Smooth muscle cell (in vitro differentiated cells): ENCODE data around the gene CHST8. TPM values are rescaled to one million over a fixed set of nuclear protein-coding genes. Genes with fewer than 3 reads are reported as not detected.

Experiments used
- DNase-seq: peaks from one replicate; lab custom pipeline; 2025; ENCODE audit not compliant: unreplicated experiment; lab: John Stamatoyannopoulos, UW
- H2AFZ ChIP-seq: fragments of 200-600 bp; sonication (generic); 2 replicates; pipeline ENCODE4 v1.6.0; 2016; ENCODE audit warnings: antibody characterized with exemption, low read depth, mild to moderate bottlenecking
- H3F3A ChIP-seq: fragments of 200-600 bp; sonication (generic); 2 replicates; pipeline ENCODE4 v1.6.0; 2017; ENCODE audit warnings: antibody characterized with exemption, low read depth
- H3K27ac ChIP-seq: fragments of 200-600 bp; sonication (generic); 2 replicates; pipeline ENCODE4 v1.5.1; 2016; ENCODE audit warnings: low read depth, mild to moderate bottlenecking
- H3K27me3 ChIP-seq: fragments of 200-600 bp; sonication (generic); 2 replicates; pipeline ENCODE4 v1.6.1; 2016; ENCODE audit warnings: low read depth, mild to moderate bottlenecking
- H3K36me3 ChIP-seq: fragments of 200-600 bp; sonication (generic); 2 replicates; pipeline ENCODE4 v1.5.1; 2016; ENCODE audit warnings: low read depth
- H3K4me1 ChIP-seq: fragments of 200-600 bp; sonication (generic); 2 replicates; pipeline ENCODE4 v1.5.1; 2016; ENCODE audit warnings: low read depth
- H3K4me2 ChIP-seq: fragments of 200-600 bp; sonication (generic); 2 replicates; pipeline ENCODE4 v1.6.0; 2016; ENCODE audit warnings: mild to moderate bottlenecking
- H3K4me3 ChIP-seq: fragments of 200-600 bp; sonication (generic); 2 replicates; pipeline ENCODE4 v1.5.1; 2016; ENCODE audit warnings: mild to moderate bottlenecking
- H3K79me2 ChIP-seq: fragments of 200-600 bp; sonication (generic); 2 replicates; pipeline ENCODE4 v1.6.0; 2016; ENCODE audit warnings: low read depth, mild to moderate bottlenecking
- H3K9ac ChIP-seq: fragments of 200-600 bp; sonication (generic); 2 replicates; pipeline ENCODE4 v1.6.0; 2016; ENCODE audit warnings: low read depth
- H3K9me3 ChIP-seq: fragments of 200-600 bp; sonication (generic); replicated peaks from 2 replicates; pipeline ENCODE4 v1.5.1; 2016; ENCODE audit warnings: low read depth
- H4K20me1 ChIP-seq: fragments of 200-600 bp; sonication (generic); 2 replicates; pipeline ENCODE4 v1.6.0; 2016; ENCODE audit warnings: low read depth
- CTCF ChIP-seq: fragments of 200-600 bp; sonication (generic); IDR thresholded peaks from 2 replicates; pipeline ENCODE4 v1.5.1; 2017; ENCODE audit warnings: borderline replicate concordance, mild to moderate bottlenecking, antibody characterized with exemption; ENCODE audit not compliant: insufficient read depth, poor library complexity, severe bottlenecking
- WGBS: methylation state at CpG from one replicate; pipeline ENCODE4 v1.1.7; 2016; ENCODE audit warnings: low lambda C conversion rate; 5-methylcytosine and 5-hydroxymethylcytosine counted together
- polyA plus RNA-seq: library from polyadenylated mRNA; unstranded; fragments of >200 nt; fragmentation: Nextera tagmentation; extraction: Ambion mirVana; gene quantifications from 2 replicates; pipeline ENCODE4 v1.2.1, GENCODE V29; 2016
- total RNA-seq: library from RNA; depleted of rRNA; stranded (reverse); fragments of >200 nt; gene quantifications from 2 replicates; pipeline ENCODE4 v1.2.3, GENCODE V29; 2014

Gene CHST8
- total and polyA plus RNA-seq, 2 experiments from 2014 or later: not detected

- no peaks in the 10 kb centered on the region for H4K20me1 ChIP-seq
- WGBS: 86% methylated on average over 6 of the region's 6 CpGs
Measured at GRCh38 chr19:33774751-33775150, 153.0 kb downstream of the CHST8 start.

GRCh38 chr19:33775731-33776487, 154.2 kb downstream of the CHST8 start:
- Histone ChIP-seq H3K27ac (no peak overlapping the region), H2AFZ (no peak overlapping the region), H3K4me2 (no peak overlapping the region), H3K9me3 (no peaks in the 10 kb centered on the region), H3K4me3 (no peak overlapping the region), H3K36me3 (no peaks in the 10 kb centered on the region), H3K27me3 (peaks cover 2% of the 10 kb centered on the region), H3K9ac (no peak overlapping the region), H3K4me1 (no peaks in the 10 kb centered on the region), H4K20me1 (no peaks in the 10 kb centered on the region), H3F3A (no peaks in the 10 kb centered on the region), H3K79me2 (no peaks in the 10 kb centered on the region)
- 85% methylated on average over 9 of the region's 9 CpGs for WGBS
- TF ChIP-seq CTCF: no peak
- DNase-seq: no peak

More at GRCh38 chr19:33774751-33775150, 153.0 kb downstream of the CHST8 start:
- Histone ChIP-seq H3K79me2 (no peaks in the 10 kb centered on the region), H3K9me3 (no peaks in the 10 kb centered on the region), H3K9ac (no peak overlapping the region), H3K4me2 (no peak overlapping the region), H3F3A (no peaks in the 10 kb centered on the region), H3K27me3 (peaks cover 10% of the 10 kb centered on the region), H3K36me3 (no peaks in the 10 kb centered on the region), H3K4me3 (no peak overlapping the region), H3K27ac (no peak overlapping the region), H3K4me1 (no peaks in the 10 kb centered on the region), H2AFZ (no peak overlapping the region)
- DNase-seq: no peak
- TF ChIP-seq CTCF: no peak

- H4K20me1 ChIP-seq: no peaks in the 10 kb centered on the region
- 93% methylated on average over 8 of the region's 9 CpGs for WGBS
Measured at GRCh38 chr19:33777351-33777750, 155.6 kb downstream of the CHST8 start.

More at GRCh38 chr19:33777351-33777750, 155.6 kb downstream of the CHST8 start:
- no peaks in the 10 kb centered on the region for H3K79me2 ChIP-seq
- no peaks in the 10 kb centered on the region for H3K27me3 ChIP-seq
- no peak overlapping the region for H2AFZ ChIP-seq
- no peak overlapping the region for H3K9ac ChIP-seq
- H3K4me3 ChIP-seq: no peak overlapping the region
- no peak for TF ChIP-seq CTCF
- no peaks in the 10 kb centered on the region for H3K36me3 ChIP-seq
- H3K4me2 ChIP-seq: no peak overlapping the region
- no peaks in the 10 kb centered on the region for H3K4me1 ChIP-seq
- no peaks in the 10 kb centered on the region for H3F3A ChIP-seq
- no peak overlapping the region for H3K27ac ChIP-seq
- DNase-seq: no peak
- H3K9me3 ChIP-seq: no peaks in the 10 kb centered on the region
